Liver (tissue), 9 donors: ENCODE results near the gene IRX2. TPM values are rescaled to one million over a fixed set of nuclear protein-coding genes. Genes with fewer than 3 reads are reported as not detected.

ENCODE experiments used
- DNase-seq: peaks from one replicate; pipeline ENCODE4 v3.0.0-alpha.2; 2017; ENCODE audit warnings: low spot score
- H3K27ac ChIP-seq, 2 donors: one replicate each; pipeline ENCODE4 v1.7.0; 2013; ENCODE audit warnings: inconsistent platforms in 2 of 2, low read length in 2 of 2, control low read depth in 1 of 2, low read depth in 1 of 2, mild to moderate bottlenecking in 1 of 2
- H3K27me3 ChIP-seq, 4 donors: one replicate each; pipeline versions ENCODE4 v1.6.1 to v1.7.0; 2013; ENCODE audit warnings: low read length in 3 of 4, inconsistent platforms in 1 of 4, mild to moderate bottlenecking in 1 of 4, moderate library complexity in 1 of 4; ENCODE audit not compliant: control insufficient read depth in 4 of 4, insufficient read depth in 4 of 4
- H3K36me3 ChIP-seq, 4 donors: one replicate each; pipeline versions ENCODE4 v1.6.1 to v1.7.0; 2013; ENCODE audit warnings: low read length in 3 of 4, mild to moderate bottlenecking in 3 of 4, low read depth in 1 of 4, moderate library complexity in 1 of 4; ENCODE audit not compliant: control insufficient read depth in 4 of 4, insufficient read depth in 3 of 4
- H3K4me1 ChIP-seq, 4 donors: one replicate each; pipeline versions ENCODE4 v1.6.1 to v1.7.0; 2013; ENCODE audit warnings: low read length in 3 of 4, mild to moderate bottlenecking in 3 of 4, moderate library complexity in 1 of 4; ENCODE audit not compliant: control insufficient read depth in 4 of 4, insufficient read depth in 4 of 4
- H3K4me3 ChIP-seq, 3 donors: one replicate each; pipeline versions ENCODE4 v1.6.1 to v1.7.0; 2013; ENCODE audit warnings: low read length in 3 of 3, control low read depth in 1 of 3, low read depth in 1 of 3, mild to moderate bottlenecking in 1 of 3
- H3K9ac ChIP-seq, 2 donors: one replicate each; pipeline ENCODE4 v1.7.0; 2013; ENCODE audit warnings: low read length in 2 of 2, mild to moderate bottlenecking in 2 of 2, moderate library complexity in 2 of 2, control low read depth in 1 of 2, low read depth in 1 of 2
- H3K9me3 ChIP-seq, 4 donors: one replicate each; pipeline versions ENCODE4 v1.6.1 to v1.7.0; 2013; ENCODE audit warnings: low read length in 3 of 4; ENCODE audit not compliant: control insufficient read depth in 4 of 4
- FOXA1 ChIP-seq: IDR thresholded peaks from 2 replicates; pipeline ENCODE4 v1.6.1; 2016; ENCODE audit warnings: antibody characterized with exemption
- FOXA2 ChIP-seq: IDR thresholded peaks from 2 replicates; pipeline ENCODE4 v1.6.1; 2016; ENCODE audit warnings: antibody characterized with exemption
- HNF4A ChIP-seq, 2 donors: conservative IDR thresholded peaks; 2 replicates each; pipeline ENCODE4 v1.6.1; 2016; ENCODE audit warnings: antibody characterized with exemption in 2 of 2, mild to moderate bottlenecking in 2 of 2
- HNF4G ChIP-seq: IDR thresholded peaks from 2 replicates; pipeline ENCODE4 v1.6.1; 2016; ENCODE audit warnings: antibody characterized with exemption
- JUND ChIP-seq, 2 donors: IDR thresholded peaks; 2 replicates each; pipeline ENCODE4 v1.6.1; 2016; ENCODE audit warnings: antibody characterized with exemption in 2 of 2
- RAD21 ChIP-seq, 2 donors: IDR thresholded peaks; 2 replicates each; pipeline ENCODE4 v1.6.1; 2016; ENCODE audit warnings: antibody characterized with exemption in 2 of 2, mild to moderate bottlenecking in 2 of 2
- RXRA ChIP-seq, 2 donors: IDR thresholded peaks; 2 replicates each; pipeline ENCODE4 v1.6.1; 2017 to 2018; ENCODE audit warnings: antibody characterized with exemption in 2 of 2, mild to moderate bottlenecking in 1 of 2
- TAF1 ChIP-seq: conservative IDR thresholded peaks from 2 replicates; pipeline ENCODE4 v1.6.1; 2016; ENCODE audit warnings: antibody characterized with exemption, mild to moderate bottlenecking
- YY1 ChIP-seq: IDR thresholded peaks from 2 replicates; pipeline ENCODE4 v1.6.1; 2016; ENCODE audit warnings: antibody characterized with exemption, mild to moderate bottlenecking
- WGBS: extraction: QIAGEN DNeasy Blood & Tissue Kit; methylation state at CpG from one replicate; pipeline ENCODE4 v1.1.7; 2013; 5-methylcytosine and 5-hydroxymethylcytosine counted together
- polyA plus RNA-seq, 2 donors: library from polyadenylated mRNA; stranded (reverse) in 1 of 2; unstranded in 1 of 2; fragments of 200-250 nt in 1 of 2; fragments of >200 nt in 1 of 2; fragmentation: Nextera tagmentation in 1 of 2; extraction: Ambion mirVana in 1 of 2; gene quantifications; one replicate each; pipeline versions ENCODE4 v1.2.1 to v1.2.3, GENCODE V29; 2013 to 2015
- total RNA-seq, 2 donors: library from RNA; depleted of rRNA; stranded (reverse); fragments of >200 nt; gene quantifications; one replicate each; pipeline ENCODE4 v1.2.3, GENCODE V29; 2014
- TF ChIP-seq, protein P1 (sequence below): IDR thresholded peaks from 2 replicates; pipeline ENCODE4 v1.6.1; 2016; ENCODE audit warnings: antibody characterized with exemption
- TF ChIP-seq, protein P2 (sequence below): IDR thresholded peaks from 2 replicates; pipeline ENCODE4 v1.6.1; 2016; ENCODE audit warnings: antibody characterized with exemption
- TF ChIP-seq, protein P3 (sequence below): IDR thresholded peaks from 2 replicates; pipeline ENCODE4 v1.6.1; 2016; ENCODE audit warnings: antibody characterized with exemption
- TF ChIP-seq, protein P4 (sequence below): fragments of 150-350 bp; IDR thresholded peaks from 2 replicates; pipeline ENCODE4 v1.5.1; 2017; ENCODE audit warnings: improper control_type of control experiment, low read depth, low read length; ENCODE audit not compliant: missing input control
- donor health status: healthy.
- donor health status: healthy.
- donor health status: healthy.
- donor health status: healthy.
- donor health status: healthy.

Gene IRX2
- total and polyA plus RNA-seq, 4 donors = not detected

DNA sequence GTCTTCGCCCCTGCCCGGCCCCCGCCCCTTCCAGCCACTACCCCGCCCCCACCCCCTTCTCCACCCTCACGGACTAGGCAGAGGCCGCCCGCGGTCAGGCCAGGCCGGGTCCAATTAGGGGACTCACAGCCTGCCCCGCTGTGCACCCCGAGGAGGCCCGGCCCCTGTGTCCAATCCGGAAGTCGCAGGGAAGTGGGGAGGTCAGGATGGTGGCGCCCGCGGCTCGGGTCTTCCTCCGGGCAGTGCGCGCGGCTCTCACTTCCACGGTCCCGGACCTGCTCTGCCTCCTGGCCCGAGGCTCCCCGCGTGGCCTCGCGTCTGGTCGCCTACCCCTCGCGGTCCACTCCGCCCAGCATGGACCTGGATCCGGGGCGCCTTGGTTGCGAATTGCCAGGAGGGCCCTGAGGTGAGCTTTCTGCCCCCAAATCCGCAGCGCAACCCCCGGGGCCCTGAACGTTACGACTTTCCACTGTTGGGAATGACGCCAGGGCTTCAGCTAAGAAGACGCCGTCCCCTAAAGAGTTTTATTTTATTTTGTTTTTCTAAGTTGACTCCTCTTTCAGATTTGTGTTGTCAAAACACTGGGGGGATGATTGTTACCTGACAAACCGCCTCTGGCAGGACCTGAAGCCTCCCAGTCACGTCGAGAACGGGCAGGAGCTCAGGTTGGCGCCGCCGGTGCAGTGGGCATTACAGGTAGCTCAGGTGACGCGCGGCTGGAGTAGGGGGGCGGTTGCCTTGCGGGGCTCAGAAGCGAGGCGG is 763 bp upstream of the IRX2 start:
- Histone ChIP-seq H3K4me1 (peaks cover 22 to 64% (median 28%) of the 10 kb centered on the region in 4 donors), H3K9ac (no peak overlapping the region), H3K27me3 (peaks cover 9 to 62% (median 21%) of the 10 kb centered on the region in 4 donors), H3K27ac (no peak overlapping the region), H3K4me3 (peak overlapping the region in 1 of 3 donors; percentile 54), H3K36me3 (no peaks in the 10 kb centered on the region), H3K9me3 (peaks cover 0 to 2% (median 0%) of the 10 kb centered on the region in 4 donors)
- no peak for TF ChIP-seq FOXA1
- TF ChIP-seq HNF4A (conservative IDR thresholded peaks at IDR 0.05) = no peak
- no peak for TF ChIP-seq YY1
- TF ChIP-seq, protein P1, sequence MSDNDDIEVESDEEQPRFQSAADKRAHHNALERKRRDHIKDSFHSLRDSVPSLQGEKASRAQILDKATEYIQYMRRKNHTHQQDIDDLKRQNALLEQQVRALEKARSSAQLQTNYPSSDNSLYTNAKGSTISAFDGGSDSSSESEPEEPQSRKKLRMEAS = no peak
- TF ChIP-seq, protein P2, sequence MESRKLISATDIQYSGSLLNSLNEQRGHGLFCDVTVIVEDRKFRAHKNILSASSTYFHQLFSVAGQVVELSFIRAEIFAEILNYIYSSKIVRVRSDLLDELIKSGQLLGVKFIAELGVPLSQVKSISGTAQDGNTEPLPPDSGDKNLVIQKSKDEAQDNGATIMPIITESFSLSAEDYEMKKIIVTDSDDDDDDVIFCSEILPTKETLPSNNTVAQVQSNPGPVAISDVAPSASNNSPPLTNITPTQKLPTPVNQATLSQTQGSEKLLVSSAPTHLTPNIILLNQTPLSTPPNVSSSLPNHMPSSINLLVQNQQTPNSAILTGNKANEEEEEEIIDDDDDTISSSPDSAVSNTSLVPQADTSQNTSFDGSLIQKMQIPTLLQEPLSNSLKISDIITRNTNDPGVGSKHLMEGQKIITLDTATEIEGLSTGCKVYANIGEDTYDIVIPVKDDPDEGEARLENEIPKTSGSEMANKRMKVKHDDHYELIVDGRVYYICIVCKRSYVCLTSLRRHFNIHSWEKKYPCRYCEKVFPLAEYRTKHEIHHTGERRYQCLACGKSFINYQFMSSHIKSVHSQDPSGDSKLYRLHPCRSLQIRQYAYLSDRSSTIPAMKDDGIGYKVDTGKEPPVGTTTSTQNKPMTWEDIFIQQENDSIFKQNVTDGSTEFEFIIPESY = no peak
- TF ChIP-seq RXRA (IDR thresholded peaks at IDR 0.05) = no peak
- no peak for TF ChIP-seq FOXA2
- no peak for TF ChIP-seq RAD21 (IDR thresholded peaks at IDR 0.05)
- TF ChIP-seq HNF4G = no peak
- TF ChIP-seq, protein P3, sequence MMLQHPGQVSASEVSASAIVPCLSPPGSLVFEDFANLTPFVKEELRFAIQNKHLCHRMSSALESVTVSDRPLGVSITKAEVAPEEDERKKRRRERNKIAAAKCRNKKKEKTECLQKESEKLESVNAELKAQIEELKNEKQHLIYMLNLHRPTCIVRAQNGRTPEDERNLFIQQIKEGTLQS = no peak
- TF ChIP-seq, protein P4, sequence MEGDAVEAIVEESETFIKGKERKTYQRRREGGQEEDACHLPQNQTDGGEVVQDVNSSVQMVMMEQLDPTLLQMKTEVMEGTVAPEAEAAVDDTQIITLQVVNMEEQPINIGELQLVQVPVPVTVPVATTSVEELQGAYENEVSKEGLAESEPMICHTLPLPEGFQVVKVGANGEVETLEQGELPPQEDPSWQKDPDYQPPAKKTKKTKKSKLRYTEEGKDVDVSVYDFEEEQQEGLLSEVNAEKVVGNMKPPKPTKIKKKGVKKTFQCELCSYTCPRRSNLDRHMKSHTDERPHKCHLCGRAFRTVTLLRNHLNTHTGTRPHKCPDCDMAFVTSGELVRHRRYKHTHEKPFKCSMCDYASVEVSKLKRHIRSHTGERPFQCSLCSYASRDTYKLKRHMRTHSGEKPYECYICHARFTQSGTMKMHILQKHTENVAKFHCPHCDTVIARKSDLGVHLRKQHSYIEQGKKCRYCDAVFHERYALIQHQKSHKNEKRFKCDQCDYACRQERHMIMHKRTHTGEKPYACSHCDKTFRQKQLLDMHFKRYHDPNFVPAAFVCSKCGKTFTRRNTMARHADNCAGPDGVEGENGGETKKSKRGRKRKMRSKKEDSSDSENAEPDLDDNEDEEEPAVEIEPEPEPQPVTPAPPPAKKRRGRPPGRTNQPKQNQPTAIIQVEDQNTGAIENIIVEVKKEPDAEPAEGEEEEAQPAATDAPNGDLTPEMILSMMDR = no peak
- no peak for TF ChIP-seq JUND (IDR thresholded peaks at IDR 0.05)
- no peak for TF ChIP-seq TAF1
- no peak for DNase-seq
- WGBS = 3% methylated on average over 58 of the region's 58 CpGs

DNA sequence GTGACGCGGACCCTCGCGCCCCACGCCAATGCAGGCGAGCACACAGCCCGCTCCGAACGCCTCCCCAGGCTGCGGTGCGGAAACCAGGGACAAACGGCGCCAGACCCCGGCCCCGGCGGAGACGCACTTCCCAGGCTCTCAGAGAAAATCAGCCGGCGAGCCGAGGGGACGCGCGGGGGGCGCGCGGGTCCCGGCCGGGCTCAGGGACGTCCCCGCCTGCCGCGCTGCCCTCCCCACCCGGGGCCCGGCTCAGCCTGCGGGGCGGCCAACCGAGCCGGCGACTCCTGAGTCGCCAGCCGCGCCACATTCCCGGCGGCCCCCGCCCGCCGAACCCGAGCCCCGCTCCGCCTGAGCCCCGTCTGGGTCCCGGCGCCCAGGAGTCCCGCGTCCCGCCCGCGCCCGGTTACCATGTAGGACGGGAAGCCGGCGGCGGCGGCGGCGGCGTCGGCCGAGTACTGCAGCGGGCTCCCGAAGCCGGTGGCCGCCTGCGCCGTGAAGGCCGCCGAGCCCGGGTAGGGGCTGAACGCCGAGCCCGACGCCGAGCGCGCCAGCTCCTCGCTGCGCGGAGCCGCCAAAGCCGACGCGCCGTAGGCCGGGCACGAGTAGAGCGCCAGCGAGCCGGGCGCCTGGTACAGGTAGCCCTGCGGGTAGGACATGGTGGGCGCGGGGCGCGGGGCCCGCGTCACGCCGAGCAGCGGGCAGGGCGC is 566 bp downstream of the IRX2 start:
- DNase-seq = no peak
- H3K9ac ChIP-seq = no peak overlapping the region
- H3K36me3 ChIP-seq = no peaks in the 10 kb centered on the region
- H3K4me3 ChIP-seq = peak overlapping the region in 1 of 3 donors; percentile 54
- TF ChIP-seq, protein P1 = no peak
- TF ChIP-seq HNF4G = no peak
- TF ChIP-seq TAF1 = no peak
- H3K27ac ChIP-seq = no peak overlapping the region
- peaks cover 7 to 60% (median 17%) of the 10 kb centered on the region in 4 donors for H3K27me3 ChIP-seq
- 8% methylated on average over 110 of the region's 110 CpGs for WGBS
- H3K9me3 ChIP-seq = peaks cover 0 to 2% (median 0%) of the 10 kb centered on the region in 4 donors
- peaks cover 12 to 54% (median 22%) of the 10 kb centered on the region in 4 donors for H3K4me1 ChIP-seq
